Measurements from ENCODE around the gene KRR1.
"Not testable (repeated sequence)": the region's sequence is repeated elsewhere in the genome, so short reads cannot be mapped to it uniquely, and the experiment has no call there.

KRR1 gene

DNA sequence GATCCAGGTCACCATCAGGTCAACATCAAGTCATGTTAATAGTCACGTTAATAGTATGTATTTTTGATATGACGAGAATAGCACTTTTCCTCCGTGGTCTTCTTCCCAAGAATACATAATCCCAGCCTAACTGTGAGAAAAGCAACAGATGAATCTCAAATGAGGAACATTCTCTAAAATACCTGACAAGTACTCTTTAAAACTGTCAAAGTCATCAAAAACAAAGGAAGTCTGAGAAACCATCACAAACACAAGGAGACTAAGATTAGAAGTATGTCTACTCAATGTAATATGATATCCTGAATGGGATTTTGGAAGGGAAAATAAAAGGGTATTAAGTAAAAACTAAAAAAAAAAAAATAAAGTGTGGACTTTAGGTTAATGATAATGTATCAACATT, 67.7 kb downstream of the KRR1 start:
- H3K27me3 ChIP-seq (ENCODE audit: control insufficient read depth, insufficient read depth, low read length): no peaks in the 10 kb centered on the region
- no peak overlapping the region for H3K4me3 ChIP-seq (ENCODE audit: low read length)
- H3K9ac ChIP-seq (ENCODE audit: low read length): no peak overlapping the region
- H3K4me1 ChIP-seq (ENCODE audit: control insufficient read depth, low read depth, low read length): no peaks in the 10 kb centered on the region
- no peaks in the 10 kb centered on the region for H3K36me3 ChIP-seq (ENCODE audit: control insufficient read depth, low read depth, low read length)
- H3K27ac ChIP-seq (ENCODE audit: low read length): no peak overlapping the region
- no peaks in the 10 kb centered on the region for H3K9me3 ChIP-seq (ENCODE audit: control insufficient read depth, low read depth, low read length)

DNA sequence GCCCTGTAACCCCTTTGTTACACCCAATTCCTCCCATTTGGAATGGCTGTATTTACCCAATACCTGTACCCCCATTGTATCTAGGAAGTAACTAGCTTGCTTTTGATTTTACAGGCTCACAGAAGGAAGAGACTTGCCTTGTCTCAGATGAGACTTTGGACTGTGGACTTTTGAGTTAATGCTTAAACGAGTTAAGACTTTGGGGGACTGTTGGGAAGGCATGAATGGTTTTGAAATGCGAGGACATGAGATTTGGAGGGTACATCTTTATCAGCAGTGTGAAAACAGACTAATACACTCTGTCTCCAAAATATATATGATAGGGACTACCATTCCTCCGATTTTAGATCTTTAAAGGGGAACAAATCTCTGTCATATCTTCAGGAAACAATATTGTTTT, 69.0 kb downstream of the KRR1 start:
- H3K4me3 ChIP-seq (ENCODE audit: low read length); H3K36me3 ChIP-seq (ENCODE audit: control insufficient read depth, low read depth, low read length); H3K27me3 ChIP-seq (ENCODE audit: control insufficient read depth, insufficient read depth, low read length); H3K4me1 ChIP-seq (ENCODE audit: control insufficient read depth, low read depth, low read length); H3K9ac ChIP-seq (ENCODE audit: low read length); H3K27ac ChIP-seq (ENCODE audit: low read length); H3K9me3 ChIP-seq (ENCODE audit: control insufficient read depth, low read depth, low read length): not testable (repeated sequence)

DNA sequence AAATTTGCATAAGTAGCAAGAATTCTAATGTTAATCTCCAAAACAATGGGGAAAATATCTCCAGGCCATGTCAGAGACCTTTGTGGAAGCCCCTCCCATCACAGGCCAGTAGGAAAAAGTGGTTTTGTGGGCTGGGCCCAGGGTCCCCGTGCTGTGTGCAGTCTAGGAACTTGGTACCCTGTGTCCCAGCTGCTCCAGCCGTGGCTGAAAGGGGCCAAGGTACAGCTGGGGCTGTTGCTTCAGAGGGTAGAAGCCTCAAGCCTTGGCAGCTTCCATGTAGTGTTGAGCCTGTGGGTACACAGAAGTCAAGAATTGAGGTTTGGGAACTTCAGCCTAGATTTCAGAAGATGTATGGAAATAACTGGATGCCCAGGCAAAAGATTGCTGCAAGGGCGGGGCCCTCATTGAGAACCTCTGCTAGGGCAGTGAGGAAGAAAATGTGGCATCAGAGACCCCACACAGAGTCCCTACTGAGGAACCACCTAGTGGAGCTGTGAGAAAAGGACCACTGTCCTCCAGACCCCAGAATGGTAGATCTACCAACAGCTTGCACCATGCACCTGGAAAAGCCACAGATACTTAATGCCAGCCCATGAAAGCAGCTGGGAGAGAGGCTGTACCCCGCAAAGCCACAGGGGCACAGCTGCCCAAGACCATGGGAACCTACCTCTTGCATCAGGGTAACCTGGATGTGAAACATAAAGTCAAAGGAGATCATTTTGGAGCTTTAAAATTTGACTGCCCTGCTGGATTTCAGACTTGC, 69.5 kb downstream of the KRR1 start:
- not testable (repeated sequence) for H3K9ac ChIP-seq (ENCODE audit: low read length); H3K27ac ChIP-seq (ENCODE audit: low read length); H3K27me3 ChIP-seq (ENCODE audit: control insufficient read depth, insufficient read depth, low read length); H3K4me3 ChIP-seq (ENCODE audit: low read length); H3K36me3 ChIP-seq (ENCODE audit: control insufficient read depth, low read depth, low read length); H3K4me1 ChIP-seq (ENCODE audit: control insufficient read depth, low read depth, low read length); H3K9me3 ChIP-seq (ENCODE audit: control insufficient read depth, low read depth, low read length)

All from iPS-18a (cell line).